ENCODE data around the gene KANSL1. TPM values are rescaled to one million over a fixed set of nuclear protein-coding genes. Genes with fewer than 3 reads are reported as not detected.

Gene KANSL1
- total RNA-seq, 1 donor from 2014 or later, result 78.5 TPM

- intact Hi-C loops (cut with DNase I), result no loop called here
- no peaks in the 10 kb centered on the region for H3K36me3 ChIP-seq
- no peak for TF ChIP-seq CTCF (IDR thresholded peaks at IDR 0.05)
- ATAC-seq (no peak), DNase-seq (no peak)
- H3K4me1 ChIP-seq, result no peaks in the 10 kb centered on the region
- H3K27ac ChIP-seq, result no peak overlapping the region
- no peaks in the 10 kb centered on the region for H3K9me3 ChIP-seq
- no peaks in the 10 kb centered on the region for H3K27me3 ChIP-seq (ENCODE audit: low read depth)
- H3K4me3 ChIP-seq, result no peak overlapping the region
Measured at GRCh38 chr17:45989759-45990158, 203.5 kb downstream of the KANSL1 start.

GRCh38 chr17:45987706-45988105 lies 205.5 kb downstream of the KANSL1 start:
- H3K27ac ChIP-seq, result no peak overlapping the region
- intact Hi-C loops (cut with DNase I), result no loop called here
- no peak for TF ChIP-seq CTCF (IDR thresholded peaks at IDR 0.05)
- no peak for ATAC-seq
- no peak overlapping the region for H3K4me3 ChIP-seq
- no peaks in the 10 kb centered on the region for H3K27me3 ChIP-seq (ENCODE audit: low read depth)
- H3K36me3 ChIP-seq, result no peaks in the 10 kb centered on the region
- no peaks in the 10 kb centered on the region for H3K9me3 ChIP-seq
- H3K4me1 ChIP-seq, result no peaks in the 10 kb centered on the region
- DNase-seq, result no peak

GRCh38 chr17:45986056-45986455 lies 207.2 kb downstream of the KANSL1 start:
- no peaks in the 10 kb centered on the region for H3K27me3 ChIP-seq (ENCODE audit: low read depth)
- no peak overlapping the region for H3K27ac ChIP-seq
- H3K4me1 ChIP-seq, result no peaks in the 10 kb centered on the region
- no peaks in the 10 kb centered on the region for H3K36me3 ChIP-seq
- no peak for TF ChIP-seq CTCF (IDR thresholded peaks at IDR 0.05)
- intact Hi-C loops (cut with DNase I), result no loop called here
- no peaks in the 10 kb centered on the region for H3K9me3 ChIP-seq
- DNase-seq, result no peak
- H3K4me3 ChIP-seq, result no peak overlapping the region
- no peak for ATAC-seq

GRCh38 chr17:45985447-45985846 lies 207.8 kb downstream of the KANSL1 start:
- no peaks in the 10 kb centered on the region for H3K4me1 ChIP-seq
- H3K4me3 ChIP-seq, result no peak overlapping the region
- H3K27ac ChIP-seq, result no peak overlapping the region
- no peak for TF ChIP-seq CTCF (IDR thresholded peaks at IDR 0.05)
- intact Hi-C loops (cut with DNase I), result no loop called here
- no peak for DNase-seq
- no peak for ATAC-seq
- no peaks in the 10 kb centered on the region for H3K36me3 ChIP-seq
- no peaks in the 10 kb centered on the region for H3K9me3 ChIP-seq
- no peaks in the 10 kb centered on the region for H3K27me3 ChIP-seq (ENCODE audit: low read depth)

- Histone ChIP-seq H3K4me1 (no peaks in the 10 kb centered on the region), H3K4me3 (no peak overlapping the region), H3K27me3 (ENCODE audit: low read depth) (no peaks in the 10 kb centered on the region), H3K9me3 (no peaks in the 10 kb centered on the region), H3K36me3 (no peaks in the 10 kb centered on the region), H3K27ac (no peak overlapping the region)
- DNase-seq (no peak), ATAC-seq (no peak)
- intact Hi-C loops (cut with DNase I), result no loop called here
- no peak for TF ChIP-seq CTCF (IDR thresholded peaks at IDR 0.05)
Measured at GRCh38 chr17:45984368-45984767, 208.9 kb downstream of the KANSL1 start.
